GM12892 (cell line): ENCODE results near the gene UNC50.

Source experiments
- POLR2A ChIP-seq: IDR thresholded peaks from 2 replicates; pipeline ENCODE4 v1.6.1; 2011; ENCODE audit warnings: low read depth, low read length, control low read depth
- POLR2AphosphoS5 ChIP-seq: IDR thresholded peaks from 2 replicates; pipeline ENCODE4 v1.6.1; 2011; ENCODE audit warnings: low read depth, low read length, control low read depth
- TAF1 ChIP-seq: IDR thresholded peaks from 2 replicates; pipeline ENCODE4 v1.6.1; 2011; ENCODE audit warnings: low read depth, mild to moderate bottlenecking, control low read depth, low read length, borderline replicate concordance

- TF ChIP-seq POLR2A (no peak), POLR2AphosphoS5 (no peak), TAF1 (no peak)
These were observed 15.3 kb downstream of the UNC50 start for GRCh38 chr2:98623657-98624056.
